Tongue (tissue), 2 donors: ENCODE results near the gene GPR161. TPM values are rescaled to one million over a fixed set of nuclear protein-coding genes. Genes with fewer than 3 reads are reported as not detected.
"Not testable (repeated sequence)": the region's sequence is repeated elsewhere in the genome, so short reads cannot be mapped to it uniquely, and the experiment has no call there.

Experiments used
- DNase-seq: peaks from one replicate; pipeline ENCODE4 v3.0.0-alpha.2; 2015
- total RNA-seq: library from RNA; depleted of rRNA; stranded (reverse); fragments of >200 nt; gene quantifications from one replicate; pipeline ENCODE4 v1.2.3, GENCODE V29; 2014

Gene GPR161
- total RNA-seq, 1 donor from 2014 or later: 10.1 TPM

DNA sequence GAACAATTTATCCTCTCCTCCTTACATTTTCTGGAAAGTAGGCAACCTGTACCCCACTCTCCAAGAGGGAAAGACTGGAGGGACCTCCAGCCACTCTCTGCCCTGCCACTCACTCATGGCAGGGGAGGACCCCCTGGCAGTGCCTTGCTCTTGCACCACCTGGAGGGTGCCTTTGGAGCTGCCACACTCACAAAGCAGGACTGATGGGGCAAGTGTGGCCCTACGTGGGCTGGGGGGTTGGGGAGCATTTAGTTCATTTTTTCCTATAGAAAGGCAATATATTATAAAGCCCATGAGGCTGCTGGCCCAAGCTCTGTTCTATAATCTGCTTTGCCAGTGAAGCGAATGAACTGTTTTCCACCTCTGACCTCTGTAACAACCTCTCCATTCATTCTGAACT is 50.3 kb downstream of the GPR161 start:
- no peak for DNase-seq

DNA sequence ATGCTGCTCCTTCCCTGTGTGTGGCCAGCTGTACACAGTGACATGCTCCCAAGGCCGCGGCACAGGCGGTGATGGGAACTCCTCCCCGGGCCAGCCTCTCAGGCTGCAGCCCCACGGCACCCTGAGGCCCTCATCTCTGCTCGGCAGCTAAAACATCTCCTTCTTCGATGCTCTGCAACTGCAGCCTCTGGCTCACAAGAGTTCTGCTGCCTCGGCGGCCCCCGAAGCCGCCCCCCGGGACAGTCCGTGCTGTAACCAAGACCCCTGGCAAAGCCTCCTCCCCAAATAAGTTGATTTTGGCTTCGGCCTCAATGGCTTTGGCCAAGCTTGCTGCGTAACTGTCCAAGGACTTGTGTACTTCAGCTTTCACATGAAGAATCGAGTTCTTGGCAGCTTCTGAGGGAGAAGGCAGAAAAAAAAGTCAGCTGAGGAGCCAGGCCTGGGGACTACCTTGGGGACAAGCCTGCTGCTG is 51.3 kb downstream of the GPR161 start:
- DNase-seq: peak; percentile 75

DNA sequence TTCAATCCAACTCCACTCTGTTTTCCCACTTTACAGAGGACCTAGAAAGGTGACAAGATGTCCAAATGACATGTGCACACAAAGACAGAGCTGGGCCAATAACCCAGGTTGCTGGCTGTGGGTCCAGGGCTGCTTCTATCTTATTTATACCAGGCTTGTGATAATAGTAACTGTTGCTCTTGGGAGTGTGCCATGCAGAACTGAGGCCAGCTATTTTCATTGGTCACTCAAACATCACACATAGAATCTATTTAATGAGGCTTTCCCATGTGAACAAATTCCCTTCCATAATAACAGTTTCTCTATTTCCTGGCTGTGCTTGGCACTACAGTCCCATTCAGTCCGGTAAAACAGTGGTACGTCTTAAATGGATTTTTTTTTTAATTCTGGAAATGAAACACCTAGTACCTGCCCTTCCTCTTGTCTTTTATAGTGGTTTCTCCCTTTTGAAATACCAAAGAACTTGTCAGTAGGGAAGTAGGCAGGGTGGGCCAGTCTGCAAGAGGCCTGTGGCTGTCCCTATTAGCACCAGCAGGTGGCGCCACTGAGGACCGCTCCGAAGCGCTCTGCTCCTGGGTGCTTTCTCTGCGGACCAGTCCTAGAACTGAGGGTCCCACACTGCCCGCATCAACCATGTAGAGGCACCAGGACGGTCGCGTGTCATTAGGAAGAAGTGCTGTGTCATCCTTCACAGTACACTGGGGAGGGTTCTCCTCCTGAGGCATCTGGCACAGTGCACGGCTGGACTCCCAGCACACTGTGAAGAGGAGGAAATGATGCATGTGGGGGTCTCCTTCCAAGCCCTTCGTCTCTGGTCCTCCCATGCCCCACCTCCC is 52.1 kb downstream of the GPR161 start:
- DNase-seq: peak; percentile 67

DNA sequence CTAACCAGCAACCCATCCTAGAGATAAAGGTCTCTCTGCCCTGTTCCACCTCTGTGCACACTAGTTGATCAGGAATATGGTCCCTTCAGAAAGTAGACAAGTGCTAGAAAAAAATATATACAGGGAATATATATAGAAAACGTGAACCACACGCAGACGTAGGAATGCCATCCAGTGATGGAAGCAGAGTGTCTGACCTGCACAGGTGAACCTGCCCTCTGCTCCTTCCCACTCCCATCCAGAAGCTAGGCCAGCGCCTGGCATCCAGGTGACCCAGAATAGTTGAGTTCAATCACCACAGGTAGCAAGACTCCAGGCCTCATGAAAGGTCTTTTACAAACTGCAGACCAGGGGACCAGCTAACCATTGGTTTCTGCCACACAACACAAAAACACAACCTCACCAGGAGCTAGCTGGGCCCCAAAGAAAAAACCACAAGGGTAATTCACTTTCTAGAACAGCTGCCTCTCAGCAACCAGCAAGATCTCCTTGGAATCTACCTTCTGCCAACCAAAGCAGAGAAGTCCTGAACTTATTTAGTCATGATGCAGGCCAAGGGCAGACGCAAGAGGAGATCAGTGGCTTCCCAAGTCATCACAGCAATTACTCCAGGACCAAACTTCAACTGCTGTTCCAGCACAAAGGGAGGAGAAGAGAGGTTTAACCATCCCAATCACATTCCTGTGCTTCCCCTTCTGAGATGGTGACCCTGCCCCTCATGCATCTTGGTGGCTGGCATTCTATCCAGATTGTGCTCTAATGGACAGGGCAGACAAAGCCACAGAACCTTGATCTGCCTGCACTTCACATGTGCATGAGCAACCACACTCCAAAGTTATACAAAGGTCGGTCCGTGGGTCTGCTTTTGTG is 53.0 kb downstream of the GPR161 start:
- no peak for DNase-seq

DNA sequence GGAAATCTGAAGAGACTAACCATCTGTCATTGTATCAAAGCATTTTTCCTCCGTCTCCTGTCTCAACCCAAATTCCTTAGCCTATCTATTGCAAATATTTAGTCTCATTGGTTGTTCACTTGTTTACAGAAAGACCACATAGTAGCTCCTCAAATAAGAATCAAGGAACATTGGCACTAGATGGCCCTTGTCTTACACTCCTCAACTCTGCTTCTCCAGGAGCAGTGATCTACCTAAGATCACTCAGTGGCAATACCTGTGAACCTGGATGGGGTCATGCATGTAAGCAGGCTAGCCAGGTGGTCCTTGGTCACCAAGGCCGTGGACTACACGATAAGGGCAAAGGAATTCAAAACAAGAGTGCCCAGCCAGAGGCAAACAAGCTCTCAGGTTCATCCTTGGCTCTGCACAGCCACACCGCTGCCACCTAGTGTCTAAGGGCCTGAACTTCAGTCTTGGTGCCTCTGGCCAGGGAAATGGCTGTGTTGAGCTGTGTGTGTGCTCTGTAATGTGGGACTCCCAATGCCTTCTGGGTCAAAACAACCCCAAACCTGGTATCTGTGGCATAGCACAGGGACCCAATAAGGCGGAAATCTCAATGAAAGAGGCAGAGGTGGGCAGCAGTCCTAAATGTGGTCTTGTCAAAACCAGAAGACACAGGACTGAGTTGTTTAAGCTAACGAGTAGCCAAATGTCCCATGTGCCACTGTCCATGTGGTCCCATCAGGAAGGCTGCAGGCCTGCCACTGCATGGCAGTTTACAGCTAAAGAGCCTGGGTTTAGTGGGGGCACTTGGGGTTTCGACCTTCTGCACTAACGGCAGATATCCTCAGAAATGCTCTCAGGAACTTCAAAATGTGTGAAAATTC is 54.5 kb downstream of the GPR161 start:
- DNase-seq: peak; percentile 83

DNA sequence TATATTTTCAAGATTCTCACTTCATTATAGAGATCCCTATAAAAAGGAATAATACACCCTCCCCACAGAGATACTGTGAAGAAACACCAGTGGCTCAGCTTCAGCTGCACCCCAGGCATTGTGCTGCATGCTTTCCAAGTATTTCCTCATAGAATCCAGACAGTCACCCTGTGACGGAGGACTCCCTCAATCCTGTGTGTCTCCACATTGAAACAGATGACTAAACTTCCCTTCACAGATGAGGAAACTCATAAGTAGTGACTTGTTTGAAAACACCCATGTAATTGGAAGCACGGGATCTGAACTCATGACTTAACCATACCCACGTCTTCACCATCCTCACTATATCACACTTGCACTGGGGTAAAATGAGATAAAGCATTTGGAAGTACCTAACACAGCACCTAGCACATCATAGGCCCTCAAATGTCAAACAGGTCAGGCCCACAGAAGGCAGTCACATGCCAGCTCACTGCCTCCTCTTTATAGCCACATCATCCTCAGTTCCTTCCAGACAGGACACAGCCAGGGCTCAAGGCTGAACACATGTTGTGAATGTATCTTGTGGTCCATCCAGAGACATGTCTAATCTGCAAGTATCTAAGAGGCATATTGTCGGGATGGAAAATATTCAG is 55.2 kb downstream of the GPR161 start:
- DNase-seq: no peak

DNA sequence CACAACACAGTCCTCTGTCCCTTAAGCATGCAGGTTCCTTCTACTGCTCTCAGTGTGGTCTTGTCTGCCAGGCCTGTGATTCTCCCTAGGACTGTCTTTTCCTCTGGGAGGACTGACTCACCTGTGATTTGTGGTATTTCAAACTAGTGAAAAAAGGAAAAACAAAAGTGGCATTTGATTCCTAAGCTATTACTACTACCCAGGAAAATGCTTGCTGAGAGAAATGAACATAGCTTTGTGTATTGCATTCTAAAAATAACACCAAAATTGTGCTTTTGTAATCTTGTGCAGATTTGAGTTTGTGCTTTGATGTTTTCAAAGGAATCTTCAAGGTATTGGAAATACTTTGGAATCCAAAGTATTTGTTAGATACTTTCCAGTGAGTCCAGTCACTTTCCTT is 57.0 kb downstream of the GPR161 start:
- no peak for DNase-seq

DNA sequence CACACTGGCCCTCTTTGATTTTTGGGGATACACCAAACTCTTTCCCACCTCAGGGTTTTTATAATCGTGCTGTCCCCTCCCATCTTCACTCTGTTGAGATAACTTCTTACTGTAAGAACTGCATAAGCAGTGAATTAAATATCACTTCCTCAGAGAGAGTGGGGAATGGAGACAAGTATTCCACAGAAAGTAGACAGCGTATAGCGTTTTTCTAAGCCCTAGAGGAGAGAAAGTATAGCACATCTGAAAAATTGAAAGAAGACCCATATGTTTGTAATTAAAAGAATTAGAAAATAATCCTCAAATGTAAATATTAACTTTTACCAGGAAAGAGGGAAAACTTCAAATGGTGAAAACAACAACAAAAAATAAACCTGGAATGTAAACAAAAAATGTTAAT is 67.3 kb downstream of the GPR161 start:
- no peak for DNase-seq

DNA sequence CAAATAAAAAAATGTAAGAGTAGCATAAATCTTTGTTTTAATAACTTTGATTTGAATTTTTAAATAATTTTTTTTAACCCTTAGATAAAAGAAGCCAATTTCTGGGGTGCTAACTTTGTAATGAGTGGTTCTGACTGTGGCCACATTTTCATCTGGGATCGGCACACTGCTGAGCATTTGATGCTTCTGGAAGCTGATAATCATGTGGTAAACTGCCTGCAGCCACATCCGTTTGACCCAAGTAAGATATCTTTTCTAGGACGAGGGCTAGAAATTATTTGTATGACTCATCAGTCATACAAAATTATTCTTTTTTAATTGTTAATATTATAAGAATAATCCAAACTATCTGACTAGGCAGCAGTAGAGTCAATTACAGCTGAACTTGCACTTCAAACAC is 71.2 kb downstream of the GPR161 start:
- DNase-seq: no peak

DNA sequence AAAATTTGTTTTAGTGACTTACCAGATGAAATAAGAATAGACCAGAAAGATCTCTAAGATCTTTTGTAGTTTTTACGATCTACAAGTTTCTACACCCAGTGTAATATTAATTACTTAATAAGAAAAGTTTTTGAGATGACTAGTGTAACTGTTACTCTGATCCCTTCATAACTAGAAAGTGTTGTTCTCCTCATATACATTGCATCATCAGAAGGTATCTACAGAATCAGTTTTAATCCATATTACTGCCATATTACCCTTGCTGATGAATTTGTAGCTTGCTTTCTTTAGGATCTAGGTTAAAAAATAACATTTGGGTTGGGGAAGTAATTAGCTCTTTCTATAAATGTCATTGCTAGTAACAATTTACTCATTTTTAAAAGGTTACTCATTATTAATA is 72.5 kb downstream of the GPR161 start:
- no peak for DNase-seq

DNA sequence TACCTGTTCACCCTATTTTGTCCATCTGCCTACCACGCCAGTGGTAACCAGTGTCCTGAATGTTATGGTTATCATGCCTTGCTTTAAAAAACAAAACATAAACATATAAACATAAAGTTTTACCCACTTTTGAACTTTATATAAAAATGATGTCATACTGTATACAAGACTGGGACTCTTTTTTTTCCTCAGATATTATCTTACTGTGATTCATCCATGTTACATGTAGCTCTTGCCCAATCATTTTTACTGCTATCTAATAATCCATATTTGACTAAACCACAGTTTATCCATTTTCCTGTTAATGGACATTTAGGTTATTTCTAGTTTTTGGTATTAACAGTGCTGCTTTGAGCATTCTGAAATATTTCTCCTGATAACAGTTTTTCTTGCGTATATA is 78.8 kb downstream of the GPR161 start:
- DNase-seq: no peak

DNA sequence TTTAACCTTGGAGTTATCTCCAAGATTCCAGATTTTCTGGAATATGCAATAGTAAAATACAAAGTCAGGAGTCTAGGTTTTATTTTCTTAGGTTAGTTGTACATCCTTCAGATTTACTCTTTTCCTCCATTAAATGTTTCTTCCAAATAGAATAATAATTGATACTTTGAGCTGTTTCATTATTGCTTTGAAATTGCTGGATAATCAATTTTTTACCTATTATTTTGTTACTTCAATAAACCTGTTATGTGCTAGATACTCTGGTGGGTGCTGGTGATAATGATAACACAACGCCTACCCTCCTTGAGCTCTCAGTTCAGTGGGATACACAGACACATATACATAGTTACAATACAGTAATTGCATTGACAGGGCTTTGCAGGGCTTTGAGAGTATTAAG is 79.4 kb downstream of the GPR161 start:
- no peak for DNase-seq

DNA sequence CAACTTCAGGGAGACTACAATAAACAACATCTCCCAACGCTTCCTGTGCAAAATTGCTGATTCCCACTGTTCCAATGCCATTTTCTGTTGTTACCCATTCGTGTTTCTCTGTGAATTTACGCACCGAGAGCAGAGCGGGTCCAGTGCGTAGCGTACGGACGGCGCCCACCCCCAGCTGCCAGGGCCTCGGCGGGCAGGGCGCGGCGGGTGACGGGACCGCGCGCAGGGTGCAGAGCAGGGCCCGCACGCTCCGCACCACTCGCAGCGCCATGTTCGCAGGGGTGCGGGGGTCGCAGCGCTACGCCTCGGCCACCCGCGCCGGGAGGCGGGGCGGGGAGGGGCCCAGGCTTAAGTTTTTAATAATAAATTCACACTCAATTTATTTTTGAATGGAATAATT is 80.6 kb downstream of the GPR161 start:
- not testable (repeated sequence) for DNase-seq

DNA sequence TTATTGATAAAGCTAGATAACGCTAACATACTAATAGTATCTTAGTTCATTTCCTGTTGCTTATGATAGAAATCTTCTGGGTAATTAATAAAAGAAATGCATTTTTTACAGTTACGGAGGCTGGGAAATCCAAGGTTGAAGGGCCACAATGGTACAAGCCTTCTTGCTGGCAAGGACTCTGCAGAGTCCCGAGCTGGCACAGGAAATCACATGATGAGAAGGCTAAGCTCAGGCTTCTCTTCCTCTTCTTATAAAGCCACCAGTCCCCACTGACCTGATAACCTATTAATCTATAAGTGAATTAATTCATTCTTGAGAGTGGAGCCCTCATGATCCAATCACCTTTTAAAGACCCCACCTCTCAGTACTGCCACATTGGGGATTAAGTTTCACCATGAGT is 82.6 kb downstream of the GPR161 start:
- DNase-seq: no peak

DNA sequence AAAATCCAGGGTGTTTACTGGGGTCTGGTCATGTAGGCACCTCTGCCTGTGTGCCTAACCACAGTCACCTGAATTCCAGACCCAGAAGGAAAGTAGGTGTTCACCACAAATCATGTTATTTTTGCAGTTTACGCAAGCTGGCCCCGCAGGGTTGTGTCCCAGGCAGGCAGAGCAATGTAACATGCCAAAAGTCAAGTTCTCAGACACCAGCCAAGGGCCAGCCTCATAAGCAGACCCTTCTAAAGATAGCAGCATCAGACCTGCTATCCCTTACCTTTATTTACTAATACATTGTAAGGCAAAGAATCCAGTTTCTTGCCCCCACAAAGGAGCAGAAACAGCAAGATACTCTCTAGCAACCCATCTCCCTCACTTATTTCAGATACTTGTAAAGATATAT is 83.0 kb downstream of the GPR161 start:
- DNase-seq: no peak

DNA sequence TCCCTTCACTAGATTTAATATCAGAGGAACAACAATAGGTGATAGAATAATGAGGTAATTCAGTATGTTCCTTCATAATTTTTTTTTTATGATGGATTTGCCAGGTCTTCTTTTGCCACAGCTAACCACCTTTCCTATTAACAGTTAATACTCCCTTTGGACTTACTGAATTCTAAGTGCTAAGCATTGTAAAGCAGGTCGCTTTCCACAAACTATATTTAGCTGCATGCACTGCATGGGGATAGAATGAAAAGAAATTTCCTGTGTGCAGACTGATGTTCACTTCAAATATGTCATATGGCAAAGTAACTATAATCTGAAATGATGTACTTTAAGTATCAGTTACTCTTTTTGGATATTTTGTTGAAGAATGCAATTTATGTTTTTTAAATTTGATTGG is 85.8 kb downstream of the GPR161 start:
- no peak for DNase-seq

DNA sequence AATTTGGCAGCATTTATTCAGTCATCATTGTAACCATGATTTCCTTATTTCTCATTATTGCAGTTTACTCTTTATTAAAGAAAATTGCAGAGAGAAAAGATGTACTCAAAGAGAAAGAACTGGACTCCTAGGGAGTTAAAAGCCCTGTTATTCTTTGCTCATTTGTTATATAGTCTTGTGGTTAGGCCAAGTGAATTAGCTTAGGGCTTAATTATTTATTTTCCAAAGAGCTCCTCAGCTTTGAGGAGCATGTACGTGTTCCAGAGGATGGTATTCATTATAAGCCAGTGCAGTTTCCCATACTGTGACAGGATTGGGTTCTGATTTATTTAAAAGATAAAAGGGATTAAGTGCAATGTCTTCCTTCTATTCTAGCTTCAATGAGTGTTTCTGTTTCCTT is 86.4 kb downstream of the GPR161 start:
- no peak for DNase-seq

DNA sequence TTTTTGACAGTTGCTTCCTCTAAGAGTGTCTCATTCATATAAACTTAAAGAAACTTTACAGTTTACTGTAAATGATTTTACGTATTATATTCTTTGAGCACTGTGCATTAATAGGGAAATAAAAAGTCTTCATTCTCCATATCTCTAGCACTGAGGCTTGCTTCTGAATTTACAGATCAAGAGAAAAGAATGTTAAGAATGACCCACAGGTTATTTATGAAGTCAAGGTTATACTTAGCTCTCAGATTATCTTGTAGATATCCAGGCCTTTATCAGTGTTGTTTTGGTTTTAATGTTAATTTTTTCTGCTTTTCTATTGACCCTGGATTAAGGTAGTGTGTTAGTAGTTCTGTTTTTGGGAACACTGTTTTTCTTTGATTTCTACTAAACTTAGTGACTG is 91.4 kb downstream of the GPR161 start:
- no peak for DNase-seq

DNA sequence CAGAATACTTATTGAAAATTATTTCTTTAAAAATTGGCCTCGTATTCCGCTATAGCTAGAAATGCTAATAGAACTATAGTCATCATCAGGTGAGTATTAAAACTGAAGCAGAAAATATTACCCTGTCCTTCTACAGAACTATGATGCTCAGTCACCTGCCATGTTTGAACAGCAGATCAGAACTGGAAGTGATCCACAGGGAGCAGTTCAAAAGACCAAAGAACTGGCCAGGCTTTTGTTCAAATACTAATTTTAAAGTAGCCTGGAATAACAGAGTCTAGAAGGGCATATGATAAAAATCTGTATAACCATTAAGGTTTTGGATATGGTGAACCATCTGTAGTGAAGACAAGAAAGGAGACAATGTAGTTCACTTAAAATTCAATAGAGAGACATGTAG is 94.4 kb downstream of the GPR161 start:
- no peak for DNase-seq

DNA sequence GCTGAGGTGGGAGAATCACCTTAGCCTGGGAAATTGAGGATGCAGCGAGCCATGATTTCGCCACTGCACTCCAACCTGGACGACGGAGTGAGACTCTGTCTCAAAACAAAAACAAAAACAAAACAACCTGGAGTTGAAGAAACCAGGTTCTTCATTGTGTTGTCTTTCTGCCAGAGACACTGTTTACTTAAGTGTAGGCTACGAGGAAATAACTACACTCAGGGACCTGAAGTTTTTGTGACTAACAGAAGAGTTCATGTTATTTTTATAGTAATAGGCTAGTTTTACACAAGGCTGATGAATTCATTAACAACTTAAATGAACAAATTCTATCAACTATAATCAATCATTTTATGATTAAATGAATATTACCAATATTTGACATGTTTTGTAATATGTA is 101.4 kb downstream of the GPR161 start:
- DNase-seq: no peak

DNA sequence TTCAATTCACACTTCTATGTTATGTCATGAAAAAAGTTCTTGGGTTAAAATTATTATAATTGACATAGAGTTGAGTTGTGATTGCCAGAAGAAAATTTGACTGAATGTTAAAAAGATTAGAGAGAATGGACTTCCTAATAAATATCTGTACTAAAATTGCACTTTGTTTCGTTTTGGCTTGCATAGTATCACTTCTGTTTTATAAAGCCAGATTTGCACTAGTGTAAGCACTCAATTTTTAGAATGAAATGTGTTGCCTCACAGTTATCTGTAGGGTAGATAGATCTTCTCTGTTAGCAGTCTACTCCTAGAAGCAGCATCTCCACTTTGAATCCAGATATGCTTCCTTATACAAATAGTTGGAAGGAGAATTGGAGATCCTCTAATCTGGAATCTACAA is 104.7 kb downstream of the GPR161 start:
- DNase-seq: no peak

DNA sequence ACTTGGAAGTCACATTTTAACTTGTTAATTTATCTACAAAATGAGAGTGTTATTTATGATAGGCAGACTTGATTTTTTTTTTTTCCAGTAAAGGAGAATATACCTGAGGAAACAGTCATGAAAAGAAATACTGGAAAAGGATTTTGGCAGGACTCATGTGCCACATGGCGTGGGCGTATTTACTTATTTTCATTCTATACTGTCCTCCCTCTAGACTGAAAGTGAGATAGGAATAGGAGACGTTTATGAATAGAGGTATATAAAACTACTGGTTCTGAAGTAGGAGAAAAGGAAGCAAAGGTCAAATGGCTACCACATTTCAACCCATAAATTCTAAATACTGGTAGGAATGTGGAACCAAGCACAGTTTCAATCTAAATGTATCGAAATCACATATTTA is 105.1 kb downstream of the GPR161 start:
- no peak for DNase-seq
